Astrocyte (in vitro differentiated cells and primary cell): Measurements from ENCODE around the gene CCDC137.

Source experiments
- EZH2 ChIP-seq: IDR thresholded peaks from 2 replicates; pipeline ENCODE4 v1.6.1; 2012; ENCODE audit warnings: mild to moderate bottlenecking, low read length, inconsistent platforms; ENCODE audit not compliant: insufficient read depth
- TF ChIP-seq, protein P1 (sequence below): IDR thresholded peaks from 2 replicates; pipeline ENCODE4 v1.5.1; 2011; ENCODE audit warnings: low read depth, mild to moderate bottlenecking, inconsistent platforms, low read length, moderate library complexity; ENCODE audit not compliant: insufficient read depth

DNA sequence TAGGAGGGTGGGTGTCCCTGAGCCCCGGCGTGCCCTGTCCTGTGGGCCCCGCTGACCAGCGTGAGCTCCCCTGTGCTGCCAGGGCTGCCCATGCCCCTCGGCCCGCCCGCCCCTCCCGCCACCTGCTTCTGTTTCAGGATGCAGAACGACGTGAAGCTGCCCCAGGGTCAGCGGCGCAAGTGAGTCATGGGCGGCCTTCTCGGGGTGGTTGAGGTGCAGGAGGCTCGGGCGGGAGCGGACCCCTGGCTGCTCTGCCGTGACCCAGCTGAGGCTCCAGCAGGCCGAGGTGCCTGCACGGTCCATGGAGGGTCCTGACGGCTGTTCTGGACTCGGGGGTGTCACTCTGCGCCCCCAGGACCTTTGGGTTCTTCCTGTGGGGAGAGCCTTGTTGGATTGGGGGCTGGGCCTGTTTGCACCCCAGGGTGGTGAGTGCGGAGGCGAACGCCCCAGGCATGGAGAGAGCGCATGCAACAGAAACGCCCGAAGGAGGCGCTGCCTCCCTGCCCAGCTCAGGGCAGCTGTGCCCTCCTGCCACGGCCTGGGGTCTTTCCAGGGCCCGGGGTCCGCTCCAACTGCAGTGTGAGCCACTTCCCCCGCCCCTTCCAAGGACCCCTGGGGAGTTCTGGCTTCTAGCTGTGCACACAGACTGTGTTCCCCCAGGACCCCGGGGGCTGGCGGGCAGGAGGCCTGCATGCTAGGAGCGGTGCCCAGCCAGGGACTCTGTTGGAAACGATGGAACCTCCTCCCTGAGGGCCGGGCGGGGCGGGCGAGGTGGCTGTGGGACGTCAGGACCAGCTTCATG, 49.5 kb downstream of the CCDC137 start:
- TF ChIP-seq, protein P1, sequence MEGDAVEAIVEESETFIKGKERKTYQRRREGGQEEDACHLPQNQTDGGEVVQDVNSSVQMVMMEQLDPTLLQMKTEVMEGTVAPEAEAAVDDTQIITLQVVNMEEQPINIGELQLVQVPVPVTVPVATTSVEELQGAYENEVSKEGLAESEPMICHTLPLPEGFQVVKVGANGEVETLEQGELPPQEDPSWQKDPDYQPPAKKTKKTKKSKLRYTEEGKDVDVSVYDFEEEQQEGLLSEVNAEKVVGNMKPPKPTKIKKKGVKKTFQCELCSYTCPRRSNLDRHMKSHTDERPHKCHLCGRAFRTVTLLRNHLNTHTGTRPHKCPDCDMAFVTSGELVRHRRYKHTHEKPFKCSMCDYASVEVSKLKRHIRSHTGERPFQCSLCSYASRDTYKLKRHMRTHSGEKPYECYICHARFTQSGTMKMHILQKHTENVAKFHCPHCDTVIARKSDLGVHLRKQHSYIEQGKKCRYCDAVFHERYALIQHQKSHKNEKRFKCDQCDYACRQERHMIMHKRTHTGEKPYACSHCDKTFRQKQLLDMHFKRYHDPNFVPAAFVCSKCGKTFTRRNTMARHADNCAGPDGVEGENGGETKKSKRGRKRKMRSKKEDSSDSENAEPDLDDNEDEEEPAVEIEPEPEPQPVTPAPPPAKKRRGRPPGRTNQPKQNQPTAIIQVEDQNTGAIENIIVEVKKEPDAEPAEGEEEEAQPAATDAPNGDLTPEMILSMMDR = no peak
- no peak for TF ChIP-seq EZH2
